ENCODE data around the gene ARID2. TPM values are rescaled to one million over a fixed set of nuclear protein-coding genes. Genes with fewer than 3 reads are reported as not detected.

Gene ARID2
- total and polyA plus RNA-seq, 2 of the 13 experiments (the other 11 are each of a cell fraction or from before 2014, with no cell fraction given) = 15.9 to 22.2 TPM

DNA sequence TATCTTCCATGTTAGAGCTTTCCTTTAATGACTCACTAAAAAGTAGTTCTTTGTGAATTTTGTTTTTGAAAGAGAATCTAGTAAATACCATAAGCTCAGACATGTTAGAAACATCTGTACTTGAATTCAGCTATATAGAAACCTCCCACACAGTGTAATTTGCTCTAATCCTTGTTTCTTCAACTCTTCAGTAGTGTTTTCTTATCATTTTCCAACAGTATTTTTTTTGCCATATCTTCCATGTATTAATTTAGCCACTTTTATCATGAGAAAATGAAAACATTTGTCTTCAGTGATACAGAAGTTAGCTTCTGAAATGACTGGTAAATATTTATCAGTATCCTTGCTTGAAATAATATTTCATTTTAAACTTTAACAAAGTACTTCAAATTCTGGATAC is 73.6 kb downstream of the ARID2 start:
- Histone ChIP-seq H2AFZ (ENCODE audit: low read length) (no peak overlapping the region), H3K27me3 (ENCODE audit: control insufficient read depth in 1 of 2, insufficient read depth in 2 of 2, low read length in 2 of 2) (no peaks in the 10 kb centered on the region), H4K20me1 (ENCODE audit: insufficient read depth, low read length) (peaks cover 2% of the 10 kb centered on the region), H3K79me2 (ENCODE audit: insufficient read depth, low read length) (peaks cover 33% of the 10 kb centered on the region), H3K4me3 (replicated peaks in 1 of 3; ENCODE audit: insufficient read depth in 1 of 3, low read depth in 2 of 3, low read length in 3 of 3) (no peak overlapping the region), H3K9ac (ENCODE audit: insufficient read depth, low read depth, low read length) (no peak overlapping the region), H3K27ac (ENCODE audit: extremely low read length, insufficient read depth, low read length) (no peak overlapping the region), H3K36me3 (replicated peaks in 1 of 2; ENCODE audit: control insufficient read depth in 1 of 2, insufficient read depth in 2 of 2, low read length in 2 of 2) (0 out of 5 replicates have a peak, but pooled peaks cover 0 to 3% of the 10 kb centered on the region in 2 experiments), H3K9me3 (ENCODE audit: low read length) (no peaks in the 10 kb centered on the region), H3K4me2 (ENCODE audit: low read depth, low read length) (no peak overlapping the region), H3K4me1 (ENCODE audit: insufficient read depth, low read length) (peaks cover 24% of the 10 kb centered on the region)
- TF ChIP-seq, protein P1, sequence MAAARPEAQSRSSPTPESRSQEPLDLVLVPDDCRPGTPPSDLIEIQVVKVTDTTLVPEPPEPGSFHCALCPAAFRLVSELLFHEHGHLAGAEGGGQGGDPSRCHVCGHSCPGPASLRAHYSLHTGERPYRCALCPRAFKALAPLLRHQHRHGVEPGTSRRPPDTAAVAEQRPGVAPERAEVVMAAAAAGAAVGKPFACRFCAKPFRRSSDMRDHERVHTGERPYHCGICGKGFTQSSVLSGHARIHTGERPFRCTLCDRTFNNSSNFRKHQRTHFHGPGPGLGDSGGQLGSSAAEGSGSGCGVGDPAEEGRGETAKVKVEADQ (CRISPR knock-in tag; IDR thresholded peaks at IDR 0.05; ENCODE audit: borderline replicate concordance) = no peak
- TF ChIP-seq CHD4 (IDR thresholded peaks at IDR 0.05; ENCODE audit: borderline replicate concordance, low read length) (no peak), ZNF678 (CRISPR knock-in tag; IDR thresholded peaks at IDR 0.05) (no peak)
- TF ChIP-seq, protein P2, sequence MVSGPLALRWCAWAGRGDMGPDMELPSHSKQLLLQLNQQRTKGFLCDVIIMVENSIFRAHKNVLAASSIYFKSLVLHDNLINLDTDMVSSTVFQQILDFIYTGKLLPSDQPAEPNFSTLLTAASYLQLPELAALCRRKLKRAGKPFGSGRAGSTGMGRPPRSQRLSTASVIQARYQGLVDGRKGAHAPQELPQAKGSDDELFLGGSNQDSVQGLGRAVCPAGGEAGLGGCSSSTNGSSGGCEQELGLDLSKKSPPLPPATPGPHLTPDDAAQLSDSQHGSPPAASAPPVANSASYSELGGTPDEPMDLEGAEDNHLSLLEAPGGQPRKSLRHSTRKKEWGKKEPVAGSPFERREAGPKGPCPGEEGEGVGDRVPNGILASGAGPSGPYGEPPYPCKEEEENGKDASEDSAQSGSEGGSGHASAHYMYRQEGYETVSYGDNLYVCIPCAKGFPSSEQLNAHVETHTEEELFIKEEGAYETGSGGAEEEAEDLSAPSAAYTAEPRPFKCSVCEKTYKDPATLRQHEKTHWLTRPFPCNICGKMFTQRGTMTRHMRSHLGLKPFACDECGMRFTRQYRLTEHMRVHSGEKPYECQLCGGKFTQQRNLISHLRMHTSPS (CRISPR knock-in tag; IDR thresholded peaks at IDR 0.05; ENCODE audit: low read depth) = no peak
- TF ChIP-seq, protein P3, sequence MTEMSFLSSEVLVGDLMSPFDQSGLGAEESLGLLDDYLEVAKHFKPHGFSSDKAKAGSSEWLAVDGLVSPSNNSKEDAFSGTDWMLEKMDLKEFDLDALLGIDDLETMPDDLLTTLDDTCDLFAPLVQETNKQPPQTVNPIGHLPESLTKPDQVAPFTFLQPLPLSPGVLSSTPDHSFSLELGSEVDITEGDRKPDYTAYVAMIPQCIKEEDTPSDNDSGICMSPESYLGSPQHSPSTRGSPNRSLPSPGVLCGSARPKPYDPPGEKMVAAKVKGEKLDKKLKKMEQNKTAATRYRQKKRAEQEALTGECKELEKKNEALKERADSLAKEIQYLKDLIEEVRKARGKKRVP (CRISPR knock-in tag; IDR thresholded peaks at IDR 0.05) = no peak
- in situ Hi-C loops (cut with HindIII; ENCODE audit: extremely low pct_ligation_motif_present, low pct_unique_long_range_greater_than_20kb) = no loop called here
- ChIA-PET CTCF (ENCODE audit: low intra/inter-chr PET ratio, low total read pairs) (no interaction called here), POLR2A (no interaction called here)
- no peak for ATAC-seq
- intact Hi-C loops (cut with micrococcal nuclease; ENCODE audit: unreplicated experiment) = no loop called here
- BruUV-seq (replicated peaks) = no TSS peak
- FAIRE-seq = no peak
- DNase-seq (ENCODE audit: low spot score) = no peak

Data from HepG2 (cell line).